Jurkat, Clone E6-1 (cell line): Measurements from ENCODE around the gene KRT27. TPM values are rescaled to one million over a fixed set of nuclear protein-coding genes. Genes with fewer than 3 reads are reported as not detected.
"Not testable (repeated sequence)": the region's sequence is repeated elsewhere in the genome, so short reads cannot be mapped to it uniquely, and the experiment has no call there.

Experiments used
- DNase-seq: peaks from one replicate; pipeline ENCODE4 v3.0.0-alpha.2; 2011; ENCODE audit warnings: low read depth, low spot score
- H3K4me3 ChIP-seq: 2 replicates; pipeline ENCODE4 v1.5.1; 2011; ENCODE audit warnings: mild to moderate bottlenecking, low read length, control low read depth, moderate library complexity
- polyA plus RNA-seq: library from polyadenylated mRNA; unstranded; fragments of >200 nt; gene quantifications from one replicate; pipeline ENCODE4 v1.2.1, GENCODE V29; 2012; ENCODE audit warnings: missing spikeins; ENCODE audit not compliant: insufficient read length, insufficient read depth

The KRT27 gene
- polyA plus RNA-seq, result not detected

GRCh38 chr17:40782450-40782849, at the start of gene KRT27:
Gene KRT27 (minus strand): TSS chr17:40782550. CDS start chr17:40782493, 57 bp downstream.
- no peak for DNase-seq
- no peak within 1 kb of the TSS for H3K4me3 ChIP-seq

GRCh38 chr17:40830085-40830776, 47.9 kb upstream of the KRT27 start:
- H3K4me3 ChIP-seq, result no peak overlapping the region
- no peak for DNase-seq

GRCh38 chr17:40828454-40829044, 46.2 kb upstream of the KRT27 start:
- no peak for DNase-seq
- peak overlapping the region; percentile 32 for H3K4me3 ChIP-seq

- peak overlapping the region; percentile 32 for H3K4me3 ChIP-seq
- peak; percentile 94 for DNase-seq
Observed at GRCh38 chr17:40827746-40828453, 45.5 kb upstream of the KRT27 start.

- H3K4me3 ChIP-seq, result no peak overlapping the region
- no peak for DNase-seq
Observed at GRCh38 chr17:40825599-40825998, 43.2 kb upstream of the KRT27 start.

- no peak for DNase-seq
- H3K4me3 ChIP-seq, result no peak overlapping the region
Observed at GRCh38 chr17:40824015-40824832, 41.9 kb upstream of the KRT27 start.

GRCh38 chr17:40822132-40822812, 39.9 kb upstream of the KRT27 start, which contains the start of gene KRT10:
Gene KRT10 (minus strand): TSS chr17:40822614. CDS start chr17:40822585, 29 bp downstream.
- DNase-seq, result no peak
- no peak within 1 kb of the TSS for H3K4me3 ChIP-seq

GRCh38 chr17:40821536-40821935, 39.2 kb upstream of the KRT27 start:
- no peak for DNase-seq
- no peak overlapping the region for H3K4me3 ChIP-seq

- H3K4me3 ChIP-seq, result peak overlapping the region; percentile 87
- DNase-seq, result no peak
Observed at GRCh38 chr17:40820228-40820838, 38.0 kb upstream of the KRT27 start.

- H3K4me3 ChIP-seq, result peak overlapping the region; percentile 87
- DNase-seq, result no peak
Observed at GRCh38 chr17:40819528-40820125, 37.3 kb upstream of the KRT27 start.

- H3K4me3 ChIP-seq, result peak overlapping the region; percentile 87
- peak; percentile 61 for DNase-seq
Observed at GRCh38 chr17:40818733-40819527, 36.6 kb upstream of the KRT27 start.

GRCh38 chr17:40818343-40818732, 36.0 kb upstream of the KRT27 start:
- peak overlapping the region; percentile 56 for H3K4me3 ChIP-seq
- no peak for DNase-seq

GRCh38 chr17:40817103-40817682, 34.8 kb upstream of the KRT27 start:
- no peak overlapping the region for H3K4me3 ChIP-seq
- DNase-seq, result no peak

GRCh38 chr17:40816569-40816968, 34.2 kb upstream of the KRT27 start:
- DNase-seq, result no peak

GRCh38 chr17:40815381-40815780, 33.0 kb upstream of the KRT27 start:
- no peak for DNase-seq
- no peak overlapping the region for H3K4me3 ChIP-seq

More at GRCh38 chr17:40816569-40816968, 34.2 kb upstream of the KRT27 start:
- no peak overlapping the region for H3K4me3 ChIP-seq

GRCh38 chr17:40814657-40815056, 32.3 kb upstream of the KRT27 start:
- DNase-seq, H3K4me3 ChIP-seq: not testable (repeated sequence)

- no peak for DNase-seq
- no peak overlapping the region for H3K4me3 ChIP-seq
Observed at GRCh38 chr17:40813804-40814203, 31.5 kb upstream of the KRT27 start.
